Endothelial cell of umbilical vein (primary cell): ENCODE results near the gene ADNP. TPM values are rescaled to one million over a fixed set of nuclear protein-coding genes. Genes with fewer than 3 reads are reported as not detected.
"Not testable (repeated sequence)": the region's sequence is repeated elsewhere in the genome, so short reads cannot be mapped to it uniquely, and the experiment has no call there.

Experiments
- BruUV-seq: library from RNA; stranded (reverse); fragments of 400-500 nt; replicated peaks from 2 replicates; lab custom pipeline; 2021; lab: Mats Ljungman, UMichigan
- CTCF ChIA-PET: fragments of 300-600, 350-600 bp; sonication (Branson Sonifier 250); formaldehyde crosslinking; loops from one replicate; lab custom pipeline; 2021; ENCODE audit warnings: antibody characterized with exemption, inconsistent platforms; lab: Charles Lee
- POLR2A ChIA-PET: fragments of 300-600, 350-600 bp; sonication (Branson Sonifier 250); formaldehyde crosslinking; loops from one replicate; lab custom pipeline; 2021; ENCODE audit warnings: antibody characterized with exemption, inconsistent platforms; lab: Charles Lee
- DNase-seq: peaks from one replicate; pipeline ENCODE4 v3.0.0-alpha.2; 2011; ENCODE audit warnings: low read depth, low spot score
- FAIRE-seq: peaks from 2 replicates; lab custom pipeline; 2011; peaks lifted over from hg19 to GRCh38; lab: Jason Lieb, UNC
- H2AFZ ChIP-seq: 2 replicates; pipeline ENCODE4 v1.6.0; 2012; ENCODE audit warnings: low read depth, low read length, control low read depth, inconsistent platforms
- H3K27ac ChIP-seq: 2 replicates; pipeline ENCODE4 v1.5.1; 2011; ENCODE audit warnings: low read depth, mild to moderate bottlenecking, control low read depth, low read length, moderate library complexity; ENCODE audit not compliant: insufficient read depth
- H3K27me3 ChIP-seq, 2 experiments: 2 replicates each; pipeline versions ENCODE4 v1.6.0 to v1.6.1; 2011; ENCODE audit warnings: low read length in 2 of 2, mixed read lengths in 1 of 2; ENCODE audit not compliant: control insufficient read depth in 2 of 2, insufficient read depth in 2 of 2
- H3K36me3 ChIP-seq, 2 experiments: 2 replicates in 1 of 2; 3 replicates in 1 of 2; pipeline ENCODE4 v1.5.1; 2011; ENCODE audit warnings: low read length in 2 of 2, mild to moderate bottlenecking in 1 of 2, moderate library complexity in 1 of 2; ENCODE audit not compliant: control insufficient read depth in 2 of 2, insufficient read depth in 2 of 2; ENCODE audit errors: extremely low read depth in 1 of 2
- H3K4me1 ChIP-seq: 3 replicates; pipeline ENCODE4 v1.5.1; 2011; ENCODE audit warnings: mild to moderate bottlenecking, low read length; ENCODE audit not compliant: control insufficient read depth, insufficient read depth; ENCODE audit errors: extremely low read depth
- H3K4me2 ChIP-seq: 2 replicates; pipeline ENCODE4 v1.6.1; 2011; ENCODE audit warnings: low read length, control low read depth, mixed read lengths; ENCODE audit not compliant: insufficient read depth
- H3K4me3 ChIP-seq, 3 experiments: fragments of 200-600 bp in 1 of 3; sonication (generic), shearing (Covaris generic) in 1 of 3; replicated peaks in 1 of 3; 2 replicates each; pipeline ENCODE4 v1.5.1; 2011 to 2016; ENCODE audit warnings: control low read depth in 3 of 3, low read length in 3 of 3, mild to moderate bottlenecking in 2 of 3, inconsistent platforms in 1 of 3, low read depth in 1 of 3, moderate library complexity in 1 of 3; ENCODE audit not compliant: insufficient read depth in 1 of 3
- H3K79me2 ChIP-seq: 2 replicates; pipeline ENCODE4 v1.6.0; 2012; ENCODE audit warnings: low read length, inconsistent platforms; ENCODE audit not compliant: control insufficient read depth, insufficient read depth
- H3K9ac ChIP-seq: replicated peaks from 2 replicates; pipeline ENCODE3; 2011; ENCODE audit warnings: low read length, control low read depth; ENCODE audit not compliant: insufficient read depth; ENCODE audit errors: extremely low read depth
- H3K9me1 ChIP-seq: replicated peaks from 3 replicates; pipeline ENCODE4 v1.6.0; 2011; ENCODE audit warnings: mild to moderate bottlenecking, low read length; ENCODE audit not compliant: control insufficient read depth, insufficient read depth; ENCODE audit errors: extremely low read depth
- H3K9me3 ChIP-seq: replicated peaks from 2 replicates; pipeline ENCODE4 v1.5.1; 2012; ENCODE audit warnings: low read length, inconsistent platforms; ENCODE audit not compliant: control insufficient read depth, insufficient read depth
- H4K20me1 ChIP-seq: replicated peaks from 2 replicates; pipeline ENCODE3; 2011; ENCODE audit warnings: mild to moderate bottlenecking, low read length; ENCODE audit not compliant: control insufficient read depth, insufficient read depth; ENCODE audit errors: extremely low read depth
- CTCF ChIP-seq, 2 donors: IDR thresholded peaks; 1 replicate in 1 of 2; 2 replicates in 1 of 2; pipeline ENCODE4 v1.5.1; 2011; ENCODE audit warnings: low read length in 2 of 2, mild to moderate bottlenecking in 2 of 2, moderate library complexity in 2 of 2, control low read depth in 1 of 2, inconsistent platforms in 1 of 2, low read depth in 1 of 2; ENCODE audit not compliant: insufficient read depth in 1 of 2; ENCODE audit errors: extremely low read depth in 1 of 2
- GATA2 ChIP-seq: IDR thresholded peaks from 2 replicates; pipeline ENCODE4 v1.7.0; 2011; ENCODE audit warnings: low read depth, mild to moderate bottlenecking, moderate library complexity, mixed read lengths, low read length; ENCODE audit not compliant: insufficient read length, insufficient read depth
- JUN ChIP-seq: IDR thresholded peaks from 2 replicates; pipeline ENCODE4 v1.6.1; 2011; ENCODE audit warnings: borderline replicate concordance, low read depth; ENCODE audit not compliant: insufficient read length, insufficient read depth
- MAX ChIP-seq: IDR thresholded peaks from 2 replicates; pipeline ENCODE4 v1.6.1; 2011; ENCODE audit not compliant: insufficient read depth, insufficient read length
- MYC ChIP-seq: IDR thresholded peaks from one replicate; pipeline ENCODE4 v1.6.1; 2011; ENCODE audit warnings: mild to moderate bottlenecking, low read depth, low read length
- POLR2A ChIP-seq: IDR thresholded peaks from 2 replicates; pipeline ENCODE4 v1.6.1; 2012; ENCODE audit warnings: low read depth, mild to moderate bottlenecking, control low read depth, low read length
- POLR2AphosphoS5 ChIP-seq: IDR thresholded peaks from 2 replicates; pipeline ENCODE4 v1.6.1; 2012; ENCODE audit warnings: low read depth, mild to moderate bottlenecking, control low read depth, low read length, moderate library complexity; ENCODE audit not compliant: insufficient read depth
- dilution Hi-C: fragments of 300-500 bp; cut with MboI; formaldehyde crosslinking; loops from one replicate; pipeline ENCODE4 v1.15.0; 2019; ENCODE audit warnings: low sequenced_read_pairs; ENCODE audit not compliant: extremely low pct_ligation_motif_present
- intact Hi-C: fragments of 100-400 bp; cut with micrococcal nuclease; formaldehyde crosslinking; loops from one replicate; pipeline ENCODE4 v1.10.0; 2022
- polyA plus RNA-seq, 4 experiments: library from polyadenylated mRNA; depleted of rRNA in 3 of 4; stranded (reverse) in 3 of 4; unstranded in 1 of 4; fragments of >200 nt; gene quantifications; 2 replicates each; pipeline versions ENCODE4 v1.2.1 to v1.2.3, GENCODE V29; 2011 to 2012; ENCODE audit warnings: missing spikeins in 1 of 4
- total RNA-seq: library from RNA; stranded (reverse); gene quantifications from 2 replicates; pipeline ENCODE4 v1.2.3, GENCODE V29; 2021

Gene ADNP
- total and polyA plus RNA-seq, 2 donors (not counting 3 experiments of a cell fraction or from before 2014, with no cell fraction given): 17.8 to 66.0 TPM

GRCh38 chr20:50980071-50980681 is 48.9 kb upstream of the ADNP start:
- FAIRE-seq (no peak), DNase-seq (peak; percentile 48)
- no peaks in the 10 kb centered on the region for H3K9me3 ChIP-seq
- no peaks in the 10 kb centered on the region for H4K20me1 ChIP-seq
- no peaks in the 10 kb centered on the region for H3K4me1 ChIP-seq
- BruUV-seq: no TSS peak
- dilution Hi-C loops (no loop called here), intact Hi-C loops (no loop called here)
- H3K27ac ChIP-seq: no peak overlapping the region
- ChIA-PET POLR2A (no interaction called here), CTCF (interaction anchor here (1.7 to 3.9 kb wide), 2 partner anchors 16 to 328 kb away, joined by 4 to 49 read pairs; no protein-coding TSS in a partner anchor)
- peaks cover 2 to 3% of the 10 kb centered on the region in 2 experiments for H3K27me3 ChIP-seq
- no peaks in the 10 kb centered on the region for H3K79me2 ChIP-seq
- TF ChIP-seq CTCF (IDR thresholded peaks at IDR 0.05; ENCODE audit: extremely low read depth in 1 of 2, insufficient read depth in 1 of 2, low read depth in 1 of 2, low read length in 2 of 2) (no peak), MYC (no peak), POLR2A (no peak), GATA2 (no peak), JUN (peak; percentile 47), MAX (no peak), POLR2AphosphoS5 (no peak)
- H3K36me3 ChIP-seq: no peaks in the 10 kb centered on the region
- no peak overlapping the region for H3K9ac ChIP-seq
- H3K4me3 ChIP-seq: no peak overlapping the region
- no peak overlapping the region for H2AFZ ChIP-seq
- H3K4me2 ChIP-seq: no peak overlapping the region
- no peaks in the 10 kb centered on the region for H3K9me1 ChIP-seq

GRCh38 chr20:50978533-50978932 is 47.3 kb upstream of the ADNP start:
- H3K4me3 ChIP-seq, H4K20me1 ChIP-seq, H3K27ac ChIP-seq, dilution Hi-C loops, H3K27me3 ChIP-seq, H3K4me2 ChIP-seq, FAIRE-seq, POLR2A ChIA-PET, H3K9me3 ChIP-seq, H3K4me1 ChIP-seq, H3K36me3 ChIP-seq, BruUV-seq, H2AFZ ChIP-seq, H3K79me2 ChIP-seq, H3K9ac ChIP-seq, H3K9me1 ChIP-seq, DNase-seq: not testable (repeated sequence)
- intact Hi-C loops: loop anchor here (10.0 kb wide), 1 partner anchor 486 kb away; no protein-coding TSS in a partner anchor
- CTCF ChIA-PET: interaction anchor here (1.7 kb wide), 1 partner anchor 9 kb away, joined by 12 read pairs; no protein-coding TSS in a partner anchor
